Ureter (tissue), 1 donor: ENCODE data around the gene NBPF8. TPM values are rescaled to one million over a fixed set of nuclear protein-coding genes. Genes with fewer than 3 reads are reported as not detected.
"Not testable (repeated sequence)": the region's sequence is repeated elsewhere in the genome, so short reads cannot be mapped to it uniquely, and the experiment has no call there.

Experiments
- DNase-seq: peaks from one replicate; pipeline ENCODE4 v3.0.0-alpha.2; 2020; ENCODE audit warnings: low spot score
- total RNA-seq: library from RNA; stranded (reverse); gene quantifications from one replicate; pipeline ENCODE4 v1.2.4, GENCODE V29; 2023
- donor health status: DM: yes; HTN: yes; CAD: no.

The NBPF8 gene, protein sequence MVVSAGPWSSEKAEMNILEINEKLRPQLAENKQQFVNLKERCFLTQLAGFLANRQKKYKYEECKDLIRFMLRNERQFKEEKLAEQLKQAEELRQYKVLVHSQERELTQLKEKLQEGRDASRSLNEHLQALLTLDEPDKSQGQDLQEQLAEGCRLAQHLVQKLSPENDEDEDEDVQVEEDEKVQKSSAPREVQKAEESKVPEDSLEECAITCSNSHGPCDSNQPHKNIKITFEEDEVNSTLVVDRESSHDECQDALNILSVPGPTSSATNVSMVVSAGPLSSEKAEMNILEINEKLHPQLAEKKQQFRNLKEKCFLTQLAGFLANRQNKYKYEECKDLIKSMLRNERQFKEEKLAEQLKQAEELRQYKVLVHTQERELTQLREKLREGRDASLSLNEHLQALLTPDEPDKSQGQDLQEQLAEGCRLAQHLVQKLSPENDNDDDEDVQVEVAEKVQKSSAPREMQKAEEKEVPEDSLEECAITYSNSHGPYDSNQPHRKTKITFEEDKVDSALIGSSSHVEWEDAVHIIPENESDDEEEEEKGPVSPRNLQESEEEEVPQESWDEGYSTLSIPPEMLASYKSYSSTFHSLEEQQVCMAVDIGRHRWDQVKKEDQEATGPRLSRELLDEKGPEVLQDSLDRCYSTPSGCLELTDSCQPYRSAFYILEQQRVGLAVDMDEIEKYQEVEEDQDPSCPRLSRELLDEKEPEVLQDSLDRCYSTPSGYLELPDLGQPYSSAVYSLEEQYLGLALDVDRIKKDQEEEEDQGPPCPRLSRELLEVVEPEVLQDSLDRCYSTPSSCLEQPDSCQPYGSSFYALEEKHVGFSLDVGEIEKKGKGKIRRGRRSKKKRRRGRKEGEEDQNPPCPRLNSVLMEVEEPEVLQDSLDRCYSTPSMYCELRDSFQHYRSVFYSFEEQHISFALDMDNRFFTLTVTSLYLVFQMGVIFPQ
- 12.7 TPM for total RNA-seq

DNA sequence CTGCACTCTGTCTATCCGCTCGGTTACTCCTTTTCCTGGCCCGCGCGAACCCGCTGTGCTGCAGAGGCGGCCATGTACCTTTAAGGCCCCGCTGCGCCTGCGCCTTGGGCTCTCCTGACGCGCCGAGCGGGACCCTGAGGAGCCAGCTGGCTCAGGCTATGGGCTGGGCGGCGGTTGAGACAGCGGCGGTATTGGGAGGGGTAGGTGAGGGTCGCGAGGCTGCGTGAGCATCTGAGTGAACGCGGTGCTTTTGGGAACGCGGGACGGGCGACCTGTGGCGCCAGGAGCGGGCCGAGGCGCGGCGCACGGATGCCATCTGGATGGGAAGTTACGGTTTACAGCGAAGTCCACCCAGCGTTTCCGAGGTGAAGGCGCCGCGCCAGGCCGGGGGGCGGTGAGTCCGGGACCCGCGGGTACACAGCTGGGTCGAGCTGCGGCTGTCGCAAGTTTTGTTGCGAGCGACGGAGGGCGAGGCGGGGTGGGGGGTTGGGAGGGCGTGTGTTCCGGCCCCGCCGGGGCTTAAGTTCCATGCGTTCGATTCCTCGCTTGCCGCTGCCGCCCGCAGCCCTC, at the start of gene NBPF8:
NBPF8 (plus strand) TSS at position 125 of the 570 bp plus-strand sequence. CDS start 21,488 bp downstream, outside the sequence.
- DNase-seq = peak; percentile 64

DNA sequence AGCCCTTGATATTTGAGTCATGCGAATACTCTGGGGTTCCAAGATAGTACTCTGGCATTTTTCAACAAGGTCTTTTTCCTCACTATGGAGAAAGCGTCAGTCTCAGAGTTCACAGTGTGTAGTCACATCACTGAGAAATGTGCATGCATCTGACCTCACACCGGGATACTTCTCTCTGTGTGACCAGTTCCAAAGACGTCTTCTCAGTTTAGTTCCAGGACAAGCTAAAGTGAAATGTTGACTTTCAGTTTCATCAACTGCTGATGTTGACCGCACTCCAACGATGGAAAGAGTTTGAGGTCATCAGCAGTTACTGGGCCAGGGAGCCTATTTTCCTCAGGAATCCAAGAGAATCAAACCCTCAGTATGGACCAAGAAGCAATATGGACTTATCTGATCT, 47.1 kb upstream of the NBPF8 start:
- DNase-seq = not testable (repeated sequence)

DNA sequence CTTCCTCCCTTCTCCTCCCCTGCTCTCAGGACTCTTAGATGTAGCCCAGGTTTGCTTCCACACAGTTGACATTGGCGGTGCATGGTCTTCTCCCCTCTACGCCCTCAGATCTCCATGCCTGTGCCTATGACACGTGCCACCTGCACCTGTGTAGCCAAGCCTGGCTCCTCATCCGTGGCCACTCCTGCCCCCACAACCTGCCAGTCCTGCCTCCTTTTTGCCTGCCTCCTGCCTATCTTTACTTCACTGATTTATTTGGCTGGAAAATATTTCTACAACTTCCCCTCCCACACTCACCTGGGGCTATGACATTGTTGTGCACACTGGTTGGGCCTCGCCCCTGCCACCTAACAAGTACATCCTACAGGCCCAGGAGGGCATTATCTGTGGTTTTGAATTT, 28.2 kb upstream of the NBPF8 start:
- not testable (repeated sequence) for DNase-seq

DNA sequence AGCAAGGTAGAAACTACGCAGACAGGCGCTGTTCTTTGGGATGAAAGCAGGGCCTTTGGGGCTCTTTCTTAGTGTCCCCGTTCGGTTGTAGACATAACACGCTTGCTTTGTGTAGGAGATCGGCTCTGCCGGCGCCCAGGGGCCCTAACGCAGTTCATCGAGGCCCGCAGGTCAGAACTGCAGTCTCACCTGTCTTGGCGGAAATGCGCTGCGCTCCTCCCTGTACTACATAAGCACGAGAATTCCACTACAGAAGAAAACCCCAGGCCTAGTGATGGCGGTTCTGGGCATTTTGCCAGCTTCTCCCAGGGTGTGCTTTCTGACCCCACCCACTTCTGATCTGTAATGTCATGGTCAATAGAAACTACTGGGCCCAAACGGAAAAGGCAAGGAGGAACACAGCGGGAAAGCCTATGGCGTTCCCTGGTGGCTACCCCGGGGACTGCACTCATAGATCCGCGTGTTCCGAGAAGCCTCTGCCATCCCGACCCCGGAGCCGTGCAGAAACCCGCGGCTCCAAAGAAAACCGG, 26.2 kb upstream of the NBPF8 start:
- peak; percentile 53 for DNase-seq

DNA sequence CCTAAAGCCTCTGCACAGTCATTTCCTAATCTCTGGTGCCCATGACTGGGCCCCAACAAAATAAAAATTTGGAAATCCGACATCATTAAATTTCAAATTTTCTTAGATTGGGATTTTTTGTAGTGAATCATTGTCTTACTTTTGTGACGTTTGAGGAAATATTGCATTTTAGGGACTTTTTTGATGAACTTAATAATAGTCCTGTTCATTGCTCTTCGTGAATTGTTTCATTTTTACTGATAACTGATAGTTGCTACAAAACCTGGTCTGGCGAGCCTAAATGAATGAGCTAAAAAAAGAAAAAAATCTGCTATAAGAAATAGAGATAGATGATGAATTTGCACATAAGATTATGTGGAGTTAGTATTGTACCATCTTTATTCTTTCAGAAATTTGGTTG, 23.5 kb upstream of the NBPF8 start:
- not testable (repeated sequence) for DNase-seq

DNA sequence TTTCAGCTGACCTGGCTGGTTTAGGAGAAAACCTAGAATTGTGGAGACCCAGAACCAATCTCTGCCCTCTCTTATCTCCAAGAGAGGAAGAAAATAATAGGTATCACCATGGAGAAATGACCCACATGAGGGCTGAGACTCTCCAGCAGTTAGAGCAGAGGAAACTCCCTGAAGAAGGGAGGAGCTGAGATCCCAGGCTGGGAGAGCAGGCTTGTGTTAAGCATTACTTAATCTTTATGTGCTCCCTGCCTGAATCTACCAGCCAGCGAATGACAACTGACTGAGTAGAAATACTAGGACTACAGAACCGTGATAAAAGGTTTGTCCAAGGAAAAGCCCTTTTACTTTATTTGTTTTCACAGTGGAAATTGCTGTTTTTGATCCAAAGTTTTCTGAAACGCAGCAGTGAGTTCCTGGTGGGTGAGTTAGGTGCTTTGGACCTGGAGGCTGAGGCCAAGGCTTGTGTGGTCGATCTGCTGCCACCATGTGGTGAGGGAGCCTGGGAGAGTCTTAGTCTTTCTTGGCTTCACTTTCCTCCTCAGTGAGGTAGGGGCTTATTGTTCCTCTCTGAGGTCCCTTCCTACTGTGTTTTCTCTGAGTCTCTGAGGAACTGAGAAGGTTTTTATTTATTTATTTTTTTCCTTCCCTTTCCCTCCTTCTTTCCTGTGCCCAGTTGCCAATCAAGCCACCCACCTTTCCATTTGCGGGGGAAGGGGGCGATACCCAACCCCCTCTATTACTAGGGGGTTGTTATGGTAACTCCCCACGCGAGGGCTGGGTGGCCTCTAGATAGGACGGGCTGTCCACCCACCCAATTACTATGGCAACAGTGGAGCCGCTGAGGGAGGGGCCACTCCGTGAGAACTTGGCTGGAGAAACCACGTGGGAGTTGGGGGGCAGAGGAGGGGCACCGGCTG, 21.3 kb upstream of the NBPF8 start:
- not testable (repeated sequence) for DNase-seq

DNA sequence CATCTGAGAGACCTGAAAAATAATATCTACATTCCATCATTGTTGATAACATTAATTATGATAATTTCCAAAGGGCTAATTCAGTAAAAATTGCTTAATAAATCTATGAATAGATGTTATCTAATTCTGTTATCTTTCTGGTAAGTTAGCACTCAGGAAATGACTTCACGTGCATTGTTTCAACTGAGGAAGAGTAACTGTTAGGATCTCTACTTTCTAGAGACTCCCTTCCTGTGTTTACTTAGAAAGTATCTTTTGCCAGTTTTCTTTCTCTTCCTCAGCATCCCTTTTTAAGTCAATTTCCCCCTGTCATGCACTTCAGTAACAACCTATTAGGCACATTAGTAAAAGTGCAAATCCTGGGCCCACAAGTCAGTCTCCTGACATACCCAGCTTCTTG, 9.5 kb upstream of the NBPF8 start:
- DNase-seq = not testable (repeated sequence)

DNA sequence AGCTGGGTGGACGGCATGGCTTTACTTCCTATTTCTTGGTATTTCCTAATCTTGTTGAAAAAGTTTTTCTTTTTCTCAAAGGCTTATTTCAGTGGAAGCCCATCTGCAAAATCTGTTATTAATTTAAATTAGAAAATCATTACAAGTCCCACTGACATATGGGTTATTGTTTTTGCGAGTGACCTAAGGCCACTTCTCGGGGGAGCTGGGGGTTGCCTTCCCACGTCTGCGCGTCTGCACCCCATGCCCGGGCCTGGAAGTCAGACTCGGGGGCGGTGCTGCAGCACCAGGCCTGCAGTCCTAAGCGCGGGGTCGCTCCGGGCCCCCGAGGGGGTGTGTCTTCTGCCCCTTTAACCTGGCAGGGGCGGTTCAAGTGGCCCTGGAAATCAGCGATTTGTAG, 384 bp upstream of the NBPF8 start:
- DNase-seq = not testable (repeated sequence)

DNA sequence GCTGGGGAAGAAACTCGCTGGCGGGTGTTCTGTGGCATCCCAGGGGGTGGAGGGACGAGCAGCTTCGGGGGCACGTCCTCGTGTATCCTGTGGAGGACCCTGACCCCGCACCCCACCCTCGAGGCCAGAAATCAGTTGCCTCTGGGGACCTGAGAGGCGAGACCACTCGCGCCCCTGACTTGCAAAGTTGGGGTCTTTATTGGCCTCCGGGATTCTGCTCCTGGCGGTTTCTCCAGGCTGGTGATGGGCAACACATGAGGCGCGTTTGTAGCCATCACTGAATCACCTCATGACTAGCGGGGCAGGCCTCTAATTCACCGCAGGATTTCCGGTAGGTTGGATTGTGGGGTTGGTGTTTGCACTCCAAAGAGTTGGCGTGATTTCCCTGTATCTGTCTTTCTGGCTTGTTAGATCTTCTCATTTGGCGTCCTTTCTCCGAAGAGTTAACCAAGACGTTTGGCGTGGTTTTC, 692 bp downstream of the NBPF8 start:
- DNase-seq = peak; percentile 42

DNA sequence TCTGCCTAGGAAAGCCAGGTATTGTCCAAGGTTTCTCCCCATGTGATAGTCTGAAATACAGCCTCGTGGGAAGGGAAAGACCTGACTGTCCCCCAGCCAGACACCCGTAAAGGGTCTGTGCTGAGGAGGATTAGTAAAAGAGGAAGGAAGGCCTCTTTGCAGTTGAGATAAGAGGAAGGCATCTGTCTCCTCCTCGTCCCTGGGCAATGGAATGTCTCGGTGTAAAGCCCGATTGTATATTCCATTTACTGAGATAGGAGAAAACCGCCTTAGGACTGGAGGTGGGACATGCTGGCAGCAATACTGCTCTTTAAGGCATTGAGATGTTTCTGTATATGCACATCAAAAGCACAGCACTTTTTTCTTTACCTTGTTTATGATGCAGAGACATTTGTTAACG, 10.2 kb downstream of the NBPF8 start:
- not testable (repeated sequence) for DNase-seq

DNA sequence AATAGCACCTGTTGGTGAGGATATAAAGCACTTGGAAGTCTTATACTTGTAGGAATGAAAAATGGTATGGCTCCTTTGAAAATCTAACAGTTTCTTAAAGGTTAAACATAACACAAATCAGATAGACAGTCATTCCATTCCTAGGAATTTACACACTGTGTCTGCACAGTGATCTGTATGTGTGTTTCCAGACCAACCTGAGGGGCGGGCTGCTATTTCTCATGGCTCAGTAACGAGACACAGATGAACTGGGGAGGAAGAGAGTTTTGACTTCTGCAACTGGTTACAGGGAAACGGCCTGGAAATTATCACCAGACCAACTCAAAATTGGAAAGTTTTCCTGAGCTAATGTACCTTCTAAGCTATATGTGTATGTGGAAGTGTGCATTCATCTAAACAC, 16.8 kb downstream of the NBPF8 start:
- DNase-seq = not testable (repeated sequence)

DNA sequence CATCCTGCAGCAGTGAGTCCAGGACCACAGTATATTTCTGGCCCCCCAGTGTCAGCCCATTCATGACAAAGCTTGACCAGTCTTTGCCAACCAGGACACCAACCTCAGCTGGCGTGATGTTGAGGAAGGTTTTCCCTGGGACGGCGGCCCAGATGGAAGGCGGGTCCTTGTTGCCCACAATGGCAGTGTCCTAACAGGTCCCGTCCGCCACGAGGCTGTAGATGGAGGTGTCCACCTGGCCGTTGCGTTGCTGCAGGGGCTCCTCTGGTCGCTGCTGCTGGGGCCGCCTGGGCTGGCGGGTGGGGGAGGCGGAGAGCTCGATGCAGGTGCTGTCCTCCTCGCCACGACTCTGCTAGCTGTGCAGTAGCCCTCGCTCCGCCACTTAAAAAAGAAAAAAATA, 19.0 kb downstream of the NBPF8 start:
- DNase-seq = not testable (repeated sequence)

DNA sequence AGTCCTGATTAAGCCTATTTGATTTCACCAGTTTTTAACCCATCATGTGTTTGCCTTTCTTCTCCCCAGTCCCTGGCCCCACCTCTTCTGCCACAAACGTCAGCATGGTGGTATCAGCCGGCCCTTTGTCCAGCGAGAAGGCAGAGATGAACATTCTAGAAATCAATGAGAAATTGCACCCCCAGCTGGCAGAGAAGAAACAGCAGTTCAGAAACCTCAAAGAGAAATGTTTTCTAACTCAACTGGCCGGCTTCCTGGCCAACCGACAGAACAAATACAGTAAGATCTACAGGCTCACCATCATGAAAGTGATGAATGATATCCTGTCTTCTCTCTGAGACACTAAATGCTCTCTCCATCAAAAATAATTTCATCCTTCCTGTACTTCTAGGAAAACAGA, 34.3 kb downstream of the NBPF8 start:
- not testable (repeated sequence) for DNase-seq

Other genes with a start within 250 kb of the NBPF8 start
- 35.2 TPM for gene SEC22B, start 238.5 kb upstream of the NBPF8 start, total RNA-seq